Fibroblast of lung (primary cell): ENCODE results near the gene ACBD6. TPM values are rescaled to one million over a fixed set of nuclear protein-coding genes. Genes with fewer than 3 reads are reported as not detected.

Experiments
- DNase-seq, 2 donors: peaks; one replicate each; pipeline versions ENCODE4 v3.0.0 to v3.0.0-alpha.2; 2010; ENCODE audit warnings: low read depth in 2 of 2
- H2AFZ ChIP-seq: 2 replicates; pipeline ENCODE4 v1.5.1; 2012; ENCODE audit warnings: low read length, control low read depth, inconsistent platforms
- H3K27ac ChIP-seq: 2 replicates; pipeline ENCODE4 v1.5.1; 2011; ENCODE audit warnings: low read length, control low read depth; ENCODE audit not compliant: insufficient read depth
- H3K27me3 ChIP-seq: 2 replicates; pipeline ENCODE4 v1.5.1; 2011; ENCODE audit warnings: mild to moderate bottlenecking, low read length; ENCODE audit not compliant: control insufficient read depth, insufficient read depth
- H3K36me3 ChIP-seq: 2 replicates; pipeline ENCODE4 v1.5.1; 2011; ENCODE audit warnings: low read length; ENCODE audit not compliant: control insufficient read depth, insufficient read depth
- H3K4me1 ChIP-seq: 2 replicates; pipeline ENCODE4 v1.5.1; 2011; ENCODE audit warnings: low read length; ENCODE audit not compliant: control insufficient read depth, insufficient read depth; ENCODE audit errors: extremely low read depth
- H3K4me2 ChIP-seq: 2 replicates; pipeline ENCODE4 v1.5.1; 2011; ENCODE audit warnings: low read length, control low read depth; ENCODE audit not compliant: insufficient read depth; ENCODE audit errors: extremely low read depth
- H3K4me3 ChIP-seq, 4 experiments: fragments of 200-600 bp in 1 of 4; sonication (generic) in 1 of 4; replicated peaks in 1 of 4; 2 replicates each; pipeline ENCODE4 v1.5.1; 2011 to 2016; ENCODE audit warnings: low read length in 4 of 4, low read depth in 3 of 4, mild to moderate bottlenecking in 3 of 4, control low read depth in 2 of 4, inconsistent platforms in 1 of 4, mixed read lengths in 1 of 4; ENCODE audit not compliant: insufficient read depth in 1 of 4; ENCODE audit errors: control extremely low read depth in 1 of 4
- H3K79me2 ChIP-seq: 2 replicates; pipeline ENCODE4 v1.5.1; 2012; ENCODE audit warnings: mild to moderate bottlenecking, low read length, inconsistent platforms; ENCODE audit not compliant: control insufficient read depth, insufficient read depth
- H3K9ac ChIP-seq: 2 replicates; pipeline ENCODE4 v1.5.1; 2011; ENCODE audit warnings: mild to moderate bottlenecking, low read length, control low read depth; ENCODE audit not compliant: insufficient read depth
- H3K9me3 ChIP-seq: 2 replicates; pipeline ENCODE4 v1.5.1; 2012; ENCODE audit warnings: low read depth, low read length; ENCODE audit not compliant: control insufficient read depth, insufficient read depth
- H4K20me1 ChIP-seq: 2 replicates; pipeline ENCODE4 v1.5.1; 2011; ENCODE audit warnings: low read length; ENCODE audit not compliant: control insufficient read depth, insufficient read depth; ENCODE audit errors: extremely low read depth
- EZH2 ChIP-seq: IDR thresholded peaks from 2 replicates; pipeline ENCODE4 v1.5.1; 2012; ENCODE audit warnings: low read length, control low read depth, mild to moderate bottlenecking; ENCODE audit errors: missing control alignments
- polyA plus RNA-seq, 2 donors: library from polyadenylated mRNA; depleted of rRNA in 1 of 2; stranded (reverse) in 1 of 2; unstranded in 1 of 2; fragments of >200 nt; gene quantifications; 2 replicates each; pipeline ENCODE4 v1.2.1, GENCODE V29; 2011 to 2012; ENCODE audit warnings: missing spikeins in 1 of 2
- total RNA-seq: library from RNA; depleted of rRNA; stranded (reverse); fragments of >200 nt; gene quantifications from 2 replicates; pipeline ENCODE4 v1.2.1, GENCODE V29; 2014
- TF ChIP-seq, protein P1 (sequence below), 2 donors: IDR thresholded peaks in 1 of 2; conservative IDR thresholded peaks in 1 of 2; 1 replicate in 1 of 2; 2 replicates in 1 of 2; pipeline ENCODE4 v1.5.1; 2011 to 2012; ENCODE audit warnings: low read length in 2 of 2, control low read depth in 1 of 2, inconsistent platforms in 1 of 2, low read depth in 1 of 2, mild to moderate bottlenecking in 1 of 2

The ACBD6 gene
- total and polyA plus RNA-seq, 2 donors (not counting 1 experiment from before 2014, with no cell fraction given) = 63.4 to 78.7 TPM

- TF ChIP-seq EZH2 = no peak
- TF ChIP-seq, protein P1, sequence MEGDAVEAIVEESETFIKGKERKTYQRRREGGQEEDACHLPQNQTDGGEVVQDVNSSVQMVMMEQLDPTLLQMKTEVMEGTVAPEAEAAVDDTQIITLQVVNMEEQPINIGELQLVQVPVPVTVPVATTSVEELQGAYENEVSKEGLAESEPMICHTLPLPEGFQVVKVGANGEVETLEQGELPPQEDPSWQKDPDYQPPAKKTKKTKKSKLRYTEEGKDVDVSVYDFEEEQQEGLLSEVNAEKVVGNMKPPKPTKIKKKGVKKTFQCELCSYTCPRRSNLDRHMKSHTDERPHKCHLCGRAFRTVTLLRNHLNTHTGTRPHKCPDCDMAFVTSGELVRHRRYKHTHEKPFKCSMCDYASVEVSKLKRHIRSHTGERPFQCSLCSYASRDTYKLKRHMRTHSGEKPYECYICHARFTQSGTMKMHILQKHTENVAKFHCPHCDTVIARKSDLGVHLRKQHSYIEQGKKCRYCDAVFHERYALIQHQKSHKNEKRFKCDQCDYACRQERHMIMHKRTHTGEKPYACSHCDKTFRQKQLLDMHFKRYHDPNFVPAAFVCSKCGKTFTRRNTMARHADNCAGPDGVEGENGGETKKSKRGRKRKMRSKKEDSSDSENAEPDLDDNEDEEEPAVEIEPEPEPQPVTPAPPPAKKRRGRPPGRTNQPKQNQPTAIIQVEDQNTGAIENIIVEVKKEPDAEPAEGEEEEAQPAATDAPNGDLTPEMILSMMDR (conservative IDR thresholded peaks at IDR 0.05 in 1 of 2, IDR thresholded peaks at IDR 0.05 in 1 of 2; ENCODE audit: low read depth in 1 of 2, low read length in 2 of 2) = no peak
- Histone ChIP-seq H3K79me2 (no peaks in the 10 kb centered on the region), H3K4me3 (no peak overlapping the region), H3K27ac (no peak overlapping the region), H2AFZ (no peak overlapping the region), H3K27me3 (no peaks in the 10 kb centered on the region), H3K9ac (no peak overlapping the region), H3K36me3 (no peaks in the 10 kb centered on the region), H3K4me1 (no peaks in the 10 kb centered on the region), H3K9me3 (no peaks in the 10 kb centered on the region), H4K20me1 (no peaks in the 10 kb centered on the region), H3K4me2 (no peak overlapping the region)
- DNase-seq = peak in 1 of 2 donors; percentile 18
Observed at GRCh38 chr1:180548686-180549317, 46.4 kb upstream of the ACBD6 start.

- Histone ChIP-seq H4K20me1 (no peaks in the 10 kb centered on the region), H3K4me2 (no peak overlapping the region), H3K36me3 (no peaks in the 10 kb centered on the region), H3K27ac (no peak overlapping the region), H3K79me2 (no peaks in the 10 kb centered on the region), H3K9me3 (no peaks in the 10 kb centered on the region), H3K9ac (no peak overlapping the region), H3K27me3 (no peaks in the 10 kb centered on the region), H3K4me1 (no peaks in the 10 kb centered on the region), H2AFZ (no peak overlapping the region), H3K4me3 (no peak overlapping the region)
- no peak for DNase-seq
- no peak for TF ChIP-seq EZH2
- TF ChIP-seq, protein P1 (conservative IDR thresholded peaks at IDR 0.05 in 1 of 2, IDR thresholded peaks at IDR 0.05 in 1 of 2; ENCODE audit: low read depth in 1 of 2, low read length in 2 of 2) = no peak
Observed at GRCh38 chr1:180545991-180546390, 43.6 kb upstream of the ACBD6 start.

GRCh38 chr1:180544050-180544449, 41.7 kb upstream of the ACBD6 start:
- no peaks in the 10 kb centered on the region for H3K27me3 ChIP-seq
- no peak for TF ChIP-seq EZH2
- TF ChIP-seq, protein P1 (conservative IDR thresholded peaks at IDR 0.05 in 1 of 2, IDR thresholded peaks at IDR 0.05 in 1 of 2; ENCODE audit: low read depth in 1 of 2, low read length in 2 of 2) = no peak
- no peak overlapping the region for H2AFZ ChIP-seq
- H3K4me2 ChIP-seq = no peak overlapping the region
- H3K4me1 ChIP-seq = no peaks in the 10 kb centered on the region
- no peak for DNase-seq
- no peaks in the 10 kb centered on the region for H3K79me2 ChIP-seq
- H3K27ac ChIP-seq = no peak overlapping the region
- no peak overlapping the region for H3K9ac ChIP-seq
- H3K4me3 ChIP-seq = no peak overlapping the region
- no peaks in the 10 kb centered on the region for H4K20me1 ChIP-seq
- H3K9me3 ChIP-seq = no peaks in the 10 kb centered on the region
- no peaks in the 10 kb centered on the region for H3K36me3 ChIP-seq
